Kidney (tissue), 14 donors: ENCODE measurements around the gene CALHM6. TPM values are rescaled to one million over a fixed set of nuclear protein-coding genes. Genes with fewer than 3 reads are reported as not detected.

ENCODE experiments used
- DNase-seq, 5 donors: peaks; one replicate each; pipeline ENCODE4 v3.0.0-alpha.2; 2013 to 2020
- FAIRE-seq: peaks from 2 replicates; lab custom pipeline; 2012; peaks lifted over from hg19 to GRCh38; lab: Jason Lieb, UNC
- H3K27ac ChIP-seq, 2 donors: one replicate each; pipeline ENCODE4 v1.7.0; 2013; ENCODE audit warnings: low read depth in 2 of 2, low read length in 2 of 2, inconsistent platforms in 1 of 2
- H3K27me3 ChIP-seq: one replicate; pipeline ENCODE4 v1.7.1; 2013; ENCODE audit warnings: low read length, inconsistent platforms; ENCODE audit not compliant: control insufficient read depth, insufficient read depth
- H3K36me3 ChIP-seq, 3 donors: one replicate each; pipeline versions ENCODE4 v1.7.0 to v1.7.1; 2013; ENCODE audit warnings: low read length in 3 of 3, control low read depth in 1 of 3, inconsistent platforms in 1 of 3; ENCODE audit not compliant: insufficient read depth in 3 of 3, control insufficient read depth in 2 of 3
- H3K4me1 ChIP-seq, 3 donors: one replicate each; pipeline versions ENCODE4 v1.7.0 to v1.7.1; 2013; ENCODE audit warnings: low read length in 3 of 3, inconsistent platforms in 1 of 3, low read depth in 1 of 3; ENCODE audit not compliant: control insufficient read depth in 2 of 3, insufficient read depth in 2 of 3
- H3K4me3 ChIP-seq, 3 donors: one replicate each; pipeline versions ENCODE4 v1.7.0 to v1.8.1; 2013; ENCODE audit warnings: low read length in 3 of 3, control low read depth in 1 of 3, inconsistent platforms in 1 of 3
- H3K9ac ChIP-seq, 3 donors: one replicate each; pipeline versions ENCODE4 v1.7.0 to v1.7.1; 2013; ENCODE audit warnings: low read length in 3 of 3, control low read depth in 1 of 3, inconsistent platforms in 1 of 3
- H3K9me3 ChIP-seq, 3 donors: one replicate each; pipeline versions ENCODE4 v1.7.0 to v1.7.1; 2013; ENCODE audit warnings: low read length in 3 of 3, control low read depth in 1 of 3, inconsistent platforms in 1 of 3; ENCODE audit not compliant: control insufficient read depth in 2 of 3, insufficient read depth in 1 of 3
- intact Hi-C: fragments of 100-400 bp; cut with DNase I; formaldehyde crosslinking; loops from one replicate; pipeline ENCODE4 v1.11.1; 2022
- polyA plus RNA-seq: library from polyadenylated mRNA; stranded (reverse); fragments of 350-450 nt; fragmentation: Illumina TruSeq; extraction: RNeasy Lipid Tissue Mini Kit (QIAGEN cat#74804); gene quantifications from one replicate; pipeline ENCODE4 v1.2.3, GENCODE V29; 2014; ENCODE audit warnings: low read depth, low replicate concordance; ENCODE audit not compliant: insufficient read depth
- total RNA-seq: library from RNA; stranded (reverse); fragmentation: NEBNext Ultra II Directional; extraction: Animal tissue kit (Norgen Biotek cat#: 25700); gene quantifications from one replicate; pipeline ENCODE4 v1.2.1, GENCODE V29; 2021
- TF ChIP-seq, protein P1 (sequence below): IDR thresholded peaks from 3 replicates; pipeline ENCODE4 v1.5.1; 2012; ENCODE audit warnings: mild to moderate bottlenecking, moderate library complexity, borderline replicate concordance; ENCODE audit not compliant: insufficient read depth; ENCODE audit errors: extremely low read depth
- donor health status: control.
- donor health status: control.
- donor health status: control.
- donor health status: control.
- donor health status: control.
- donor health status: DM: yes; HTN: yes; CAD: no.
- donor health status: Normal renal cell carcinoma (clear cell type).

The CALHM6 gene
- total and polyA plus RNA-seq, 2 donors from 2014 or later, result 2.4 to 8.2 TPM

DNA sequence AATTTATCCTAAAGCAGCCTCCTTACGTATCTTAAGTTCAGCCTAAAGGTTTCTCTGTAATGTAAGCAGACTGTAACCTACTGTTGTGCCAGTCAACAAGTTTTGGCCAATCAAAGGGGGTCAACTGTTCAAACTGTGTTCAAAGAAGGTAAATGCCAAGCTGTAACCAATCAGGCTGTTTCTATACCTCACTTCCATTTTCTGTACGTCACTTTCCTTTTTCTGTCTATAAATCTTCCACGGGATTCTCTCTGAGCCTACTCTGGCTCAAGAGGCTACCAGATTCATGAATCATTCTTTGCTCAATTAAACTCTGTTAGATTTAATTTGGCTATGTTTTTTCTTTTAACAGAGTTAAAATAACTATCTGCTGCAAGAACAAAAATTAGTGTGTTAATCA, 5.1 kb upstream of the CALHM6 start:
- no peak overlapping the region for H3K4me3 ChIP-seq
- H3K9me3 ChIP-seq, result no peaks in the 10 kb centered on the region
- TF ChIP-seq, protein P1, sequence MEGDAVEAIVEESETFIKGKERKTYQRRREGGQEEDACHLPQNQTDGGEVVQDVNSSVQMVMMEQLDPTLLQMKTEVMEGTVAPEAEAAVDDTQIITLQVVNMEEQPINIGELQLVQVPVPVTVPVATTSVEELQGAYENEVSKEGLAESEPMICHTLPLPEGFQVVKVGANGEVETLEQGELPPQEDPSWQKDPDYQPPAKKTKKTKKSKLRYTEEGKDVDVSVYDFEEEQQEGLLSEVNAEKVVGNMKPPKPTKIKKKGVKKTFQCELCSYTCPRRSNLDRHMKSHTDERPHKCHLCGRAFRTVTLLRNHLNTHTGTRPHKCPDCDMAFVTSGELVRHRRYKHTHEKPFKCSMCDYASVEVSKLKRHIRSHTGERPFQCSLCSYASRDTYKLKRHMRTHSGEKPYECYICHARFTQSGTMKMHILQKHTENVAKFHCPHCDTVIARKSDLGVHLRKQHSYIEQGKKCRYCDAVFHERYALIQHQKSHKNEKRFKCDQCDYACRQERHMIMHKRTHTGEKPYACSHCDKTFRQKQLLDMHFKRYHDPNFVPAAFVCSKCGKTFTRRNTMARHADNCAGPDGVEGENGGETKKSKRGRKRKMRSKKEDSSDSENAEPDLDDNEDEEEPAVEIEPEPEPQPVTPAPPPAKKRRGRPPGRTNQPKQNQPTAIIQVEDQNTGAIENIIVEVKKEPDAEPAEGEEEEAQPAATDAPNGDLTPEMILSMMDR, result no peak
- FAIRE-seq, result no peak
- no peaks in the 10 kb centered on the region for H3K4me1 ChIP-seq
- no peak overlapping the region for H3K9ac ChIP-seq
- no peak overlapping the region for H3K27ac ChIP-seq
- intact Hi-C loops, result no loop called here
- H3K36me3 ChIP-seq, result no peaks in the 10 kb centered on the region
- H3K27me3 ChIP-seq, result no peaks in the 10 kb centered on the region
- no peak for DNase-seq

DNA sequence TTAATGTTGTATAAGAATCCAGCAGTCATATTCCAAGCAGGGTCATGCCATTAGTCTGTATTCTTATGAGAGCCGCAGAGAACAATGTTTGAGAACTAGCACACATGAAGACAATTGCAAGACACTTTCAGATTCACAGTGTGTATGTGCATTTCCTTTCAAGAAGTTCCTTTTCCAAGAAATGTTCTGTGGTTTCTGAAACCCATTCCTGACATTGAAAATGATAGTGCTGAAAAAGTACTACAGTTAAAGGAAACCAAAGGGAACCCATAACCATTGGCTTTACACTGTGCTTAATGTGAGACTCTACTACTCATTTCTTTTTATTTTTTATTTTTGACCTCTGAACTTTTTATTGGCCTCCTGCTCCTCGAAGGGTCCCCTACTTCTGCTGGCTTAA, 4.2 kb upstream of the CALHM6 start:
- no peak for FAIRE-seq
- Histone ChIP-seq H3K27ac (no peak overlapping the region), H3K9me3 (no peaks in the 10 kb centered on the region), H3K27me3 (no peaks in the 10 kb centered on the region), H3K4me3 (no peak overlapping the region), H3K4me1 (no peaks in the 10 kb centered on the region), H3K9ac (no peak overlapping the region), H3K36me3 (no peaks in the 10 kb centered on the region)
- TF ChIP-seq, protein P1, result no peak
- intact Hi-C loops, result no loop called here
- no peak for DNase-seq

DNA sequence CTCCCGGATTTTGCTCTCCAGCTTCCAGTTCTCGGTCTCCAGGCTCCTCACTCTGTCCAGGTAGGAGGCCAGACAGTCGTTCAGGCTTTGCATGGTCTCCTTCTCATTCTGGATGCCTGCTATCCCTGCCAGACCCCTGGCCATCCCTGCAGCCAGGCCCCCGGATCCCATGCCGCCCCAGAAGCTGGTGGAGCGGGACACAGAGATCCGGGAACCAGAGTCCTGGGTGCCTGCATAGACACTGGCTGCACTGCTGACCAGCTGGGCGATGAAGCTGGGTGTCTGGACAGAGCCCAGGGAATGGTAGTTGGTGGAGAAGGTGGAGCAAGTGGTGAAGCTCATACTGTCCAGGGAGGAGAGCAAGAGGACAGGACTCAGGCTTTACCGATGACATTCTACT, 2.9 kb upstream of the CALHM6 start:
- no peaks in the 10 kb centered on the region for H3K4me1 ChIP-seq
- no peak overlapping the region for H3K27ac ChIP-seq
- H3K4me3 ChIP-seq, result no peak overlapping the region
- no peak for FAIRE-seq
- no peaks in the 10 kb centered on the region for H3K36me3 ChIP-seq
- TF ChIP-seq, protein P1, result no peak
- DNase-seq, result no peak
- H3K27me3 ChIP-seq, result no peaks in the 10 kb centered on the region
- no peak overlapping the region for H3K9ac ChIP-seq
- intact Hi-C loops, result no loop called here
- no peaks in the 10 kb centered on the region for H3K9me3 ChIP-seq

DNA sequence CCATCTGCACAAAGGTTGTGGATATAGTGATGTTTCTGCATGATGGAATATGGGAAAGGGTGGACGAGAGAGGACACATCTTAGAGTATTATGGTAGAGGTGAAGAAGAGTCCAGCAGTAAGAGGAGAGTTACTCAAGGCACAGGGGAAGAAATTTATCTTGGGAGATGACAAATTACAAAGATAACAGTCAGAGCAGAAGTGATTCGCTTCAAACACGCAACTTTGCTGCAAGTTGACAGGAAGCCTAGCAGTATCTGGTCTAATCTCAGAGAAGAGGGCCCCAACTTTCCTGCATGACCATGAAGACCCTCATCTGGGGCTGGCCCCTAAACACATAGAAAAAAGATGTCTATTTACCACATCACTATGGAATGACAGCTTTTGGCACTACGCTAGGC, 1.2 kb upstream of the CALHM6 start:
- TF ChIP-seq, protein P1, result no peak
- H3K36me3 ChIP-seq, result no peaks in the 10 kb centered on the region
- DNase-seq (no peak), FAIRE-seq (no peak)
- no peaks in the 10 kb centered on the region for H3K9me3 ChIP-seq
- no peak overlapping the region for H3K27ac ChIP-seq
- no peak overlapping the region for H3K9ac ChIP-seq
- H3K4me1 ChIP-seq, result no peaks in the 10 kb centered on the region
- no peaks in the 10 kb centered on the region for H3K27me3 ChIP-seq
- H3K4me3 ChIP-seq, result no peak overlapping the region
- intact Hi-C loops, result no loop called here
